ENCODE results near the gene KRT3. TPM values are rescaled to one million over a fixed set of nuclear protein-coding genes. Genes with fewer than 3 reads are reported as not detected.
A peak's percentile ranks its signal among the peaks of the same experiment; 100 is the strongest.

Gene KRT3
- total RNA-seq (not detected in 2 replicates), polyA plus RNA-seq (not detected in 2 replicates)

DNA sequence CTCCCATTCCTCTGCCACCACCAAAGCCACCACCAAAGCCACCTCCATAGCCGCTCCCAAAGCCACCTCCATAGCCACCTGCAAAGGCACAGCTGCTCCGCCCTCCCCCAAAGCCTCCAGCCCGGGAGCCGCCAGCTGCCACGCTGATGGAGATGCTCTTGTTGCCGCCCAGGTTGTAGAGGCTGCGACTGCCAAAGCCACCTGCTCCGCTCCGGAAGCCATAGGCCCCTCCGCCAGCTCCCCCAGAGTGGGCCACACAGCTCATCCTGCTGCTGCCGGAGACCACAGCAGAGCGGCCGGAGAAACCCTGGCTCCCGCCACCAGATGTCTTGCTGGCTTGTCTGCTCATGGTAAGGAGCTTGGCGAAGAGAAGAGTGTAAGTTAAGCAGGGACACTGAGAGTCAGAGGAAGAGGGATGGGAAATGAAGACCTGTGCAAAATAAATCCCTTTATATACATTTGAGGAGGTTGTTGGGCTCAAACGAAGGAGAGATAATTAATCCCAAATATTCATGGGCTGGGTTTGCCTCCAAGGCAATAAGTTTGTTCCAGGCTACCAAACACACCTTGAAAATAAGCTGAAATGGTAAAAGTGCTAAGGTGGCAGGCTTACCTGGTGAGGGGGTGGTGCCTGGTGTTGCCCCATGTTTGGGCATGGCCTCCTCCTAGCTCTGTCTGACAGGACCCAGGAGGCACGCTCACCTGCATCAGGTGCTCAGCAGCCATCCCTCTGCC, at the start of gene KRT3:
Gene KRT3, minus strand, starts transcription at position 424 of the 735 bp plus-strand sequence. Its CDS starts 75 bp downstream, at position 349.
- Histone ChIP-seq H3K4me3 (no peak within 1 kb of the TSS), H3K27ac (no peak within 1 kb of the TSS), H3K9me3 (ENCODE audit: low read depth) (no peaks in the 10 kb centered on the region), H3K4me1 (ENCODE audit: low read depth) (no peaks in the 10 kb centered on the region), H3K27me3 (peaks cover 18% of the 10 kb centered on the region), H3K36me3 (no peaks in the 10 kb centered on the region)
- no peak for DNase-seq (ENCODE audit: low read depth in 1 of 2, low spot score in 1 of 2)
- TF ChIP-seq, protein P1, sequence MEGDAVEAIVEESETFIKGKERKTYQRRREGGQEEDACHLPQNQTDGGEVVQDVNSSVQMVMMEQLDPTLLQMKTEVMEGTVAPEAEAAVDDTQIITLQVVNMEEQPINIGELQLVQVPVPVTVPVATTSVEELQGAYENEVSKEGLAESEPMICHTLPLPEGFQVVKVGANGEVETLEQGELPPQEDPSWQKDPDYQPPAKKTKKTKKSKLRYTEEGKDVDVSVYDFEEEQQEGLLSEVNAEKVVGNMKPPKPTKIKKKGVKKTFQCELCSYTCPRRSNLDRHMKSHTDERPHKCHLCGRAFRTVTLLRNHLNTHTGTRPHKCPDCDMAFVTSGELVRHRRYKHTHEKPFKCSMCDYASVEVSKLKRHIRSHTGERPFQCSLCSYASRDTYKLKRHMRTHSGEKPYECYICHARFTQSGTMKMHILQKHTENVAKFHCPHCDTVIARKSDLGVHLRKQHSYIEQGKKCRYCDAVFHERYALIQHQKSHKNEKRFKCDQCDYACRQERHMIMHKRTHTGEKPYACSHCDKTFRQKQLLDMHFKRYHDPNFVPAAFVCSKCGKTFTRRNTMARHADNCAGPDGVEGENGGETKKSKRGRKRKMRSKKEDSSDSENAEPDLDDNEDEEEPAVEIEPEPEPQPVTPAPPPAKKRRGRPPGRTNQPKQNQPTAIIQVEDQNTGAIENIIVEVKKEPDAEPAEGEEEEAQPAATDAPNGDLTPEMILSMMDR (IDR thresholded peaks at IDR 0.05; ENCODE audit: low read depth, low read length) = no peak

DNA sequence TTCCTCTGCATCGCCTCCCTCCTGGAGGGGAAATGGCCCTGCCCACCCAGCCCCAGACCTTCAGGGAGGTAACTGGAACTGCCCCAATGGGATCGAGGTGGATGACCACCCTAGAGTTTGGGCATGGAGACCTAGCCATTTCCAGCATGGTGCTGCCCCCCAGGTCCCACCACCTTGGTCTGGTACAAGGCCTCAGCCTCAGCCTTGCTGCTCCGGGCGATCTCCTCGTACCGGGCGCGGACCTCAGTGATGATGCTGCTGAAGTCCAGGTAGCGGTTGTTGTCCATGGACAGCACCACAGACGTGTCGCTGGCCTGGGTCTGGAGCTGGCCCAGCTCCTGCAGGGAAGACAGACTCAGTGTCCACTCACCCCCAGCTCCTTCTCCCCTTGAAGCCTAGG, 48.5 kb upstream of the KRT3 start:
- Histone ChIP-seq H3K9me3 (ENCODE audit: low read depth) (no peaks in the 10 kb centered on the region), H3K4me1 (ENCODE audit: low read depth) (no peaks in the 10 kb centered on the region), H3K36me3 (no peaks in the 10 kb centered on the region), H3K27ac (no peak overlapping the region), H3K4me3 (no peak overlapping the region), H3K27me3 (peaks cover 15% of the 10 kb centered on the region)
- DNase-seq (ENCODE audit: low read depth in 1 of 2, low spot score in 1 of 2) = no peak
- TF ChIP-seq, protein P1 (IDR thresholded peaks at IDR 0.05; ENCODE audit: low read depth, low read length) = no peak

DNA sequence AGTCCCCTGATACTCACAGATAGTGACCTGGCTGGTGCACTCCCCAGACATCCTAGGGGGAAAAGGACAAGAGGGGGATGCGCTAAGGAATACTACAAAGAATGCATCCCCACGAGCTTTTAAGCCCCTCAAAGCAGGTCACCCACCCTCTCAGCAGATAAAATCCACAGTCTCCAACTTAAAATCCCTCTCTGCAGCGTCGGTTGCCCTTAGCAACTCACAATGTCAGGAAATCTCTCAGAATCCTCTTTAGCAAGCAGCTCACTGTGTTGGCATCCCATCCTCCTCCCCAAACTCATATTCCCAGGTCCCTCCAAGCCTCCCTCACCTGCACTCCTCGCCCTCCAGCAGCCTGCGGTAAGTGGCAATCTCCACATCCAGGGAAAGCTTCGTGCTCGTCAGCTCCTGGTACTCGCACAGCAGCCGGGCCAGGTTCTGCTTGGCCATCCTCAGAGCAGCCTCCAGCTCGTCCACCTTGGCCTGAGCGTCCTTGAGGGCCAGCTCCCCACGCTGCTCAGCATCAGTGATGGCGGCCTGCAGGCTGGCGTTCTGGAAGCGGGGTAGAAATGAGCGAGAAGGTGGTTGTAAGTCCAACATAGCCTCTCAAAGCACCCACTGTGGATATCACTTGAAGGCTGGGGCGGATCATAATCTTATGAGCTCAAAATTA, 43.7 kb upstream of the KRT3 start:
- no peak for DNase-seq (ENCODE audit: low read depth in 1 of 2, low spot score in 1 of 2)
- TF ChIP-seq, protein P1 (IDR thresholded peaks at IDR 0.05; ENCODE audit: low read depth, low read length) = no peak
- H3K27me3 ChIP-seq = peaks cover 23% of the 10 kb centered on the region

GRCh38 chr12:52838609-52839435, 42.9 kb upstream of the KRT3 start:
- no peaks in the 10 kb centered on the region for H3K4me1 ChIP-seq (ENCODE audit: low read depth)
- no peak for DNase-seq (ENCODE audit: low read depth in 1 of 2, low spot score in 1 of 2)
- H3K36me3 ChIP-seq = no peaks in the 10 kb centered on the region
- H3K4me3 ChIP-seq = no peak overlapping the region
- peaks cover 23% of the 10 kb centered on the region for H3K27me3 ChIP-seq
- TF ChIP-seq, protein P1 (IDR thresholded peaks at IDR 0.05; ENCODE audit: low read depth, low read length) = no peak
- H3K27ac ChIP-seq = no peak overlapping the region
- no peaks in the 10 kb centered on the region for H3K9me3 ChIP-seq (ENCODE audit: low read depth)

More for the DNA sequence above, 43.7 kb upstream of the KRT3 start:
- H3K4me1 ChIP-seq (ENCODE audit: low read depth) = no peaks in the 10 kb centered on the region
- H3K4me3 ChIP-seq = no peak overlapping the region
- H3K27ac ChIP-seq = no peak overlapping the region
- H3K9me3 ChIP-seq (ENCODE audit: low read depth) = no peaks in the 10 kb centered on the region
- no peaks in the 10 kb centered on the region for H3K36me3 ChIP-seq

DNA sequence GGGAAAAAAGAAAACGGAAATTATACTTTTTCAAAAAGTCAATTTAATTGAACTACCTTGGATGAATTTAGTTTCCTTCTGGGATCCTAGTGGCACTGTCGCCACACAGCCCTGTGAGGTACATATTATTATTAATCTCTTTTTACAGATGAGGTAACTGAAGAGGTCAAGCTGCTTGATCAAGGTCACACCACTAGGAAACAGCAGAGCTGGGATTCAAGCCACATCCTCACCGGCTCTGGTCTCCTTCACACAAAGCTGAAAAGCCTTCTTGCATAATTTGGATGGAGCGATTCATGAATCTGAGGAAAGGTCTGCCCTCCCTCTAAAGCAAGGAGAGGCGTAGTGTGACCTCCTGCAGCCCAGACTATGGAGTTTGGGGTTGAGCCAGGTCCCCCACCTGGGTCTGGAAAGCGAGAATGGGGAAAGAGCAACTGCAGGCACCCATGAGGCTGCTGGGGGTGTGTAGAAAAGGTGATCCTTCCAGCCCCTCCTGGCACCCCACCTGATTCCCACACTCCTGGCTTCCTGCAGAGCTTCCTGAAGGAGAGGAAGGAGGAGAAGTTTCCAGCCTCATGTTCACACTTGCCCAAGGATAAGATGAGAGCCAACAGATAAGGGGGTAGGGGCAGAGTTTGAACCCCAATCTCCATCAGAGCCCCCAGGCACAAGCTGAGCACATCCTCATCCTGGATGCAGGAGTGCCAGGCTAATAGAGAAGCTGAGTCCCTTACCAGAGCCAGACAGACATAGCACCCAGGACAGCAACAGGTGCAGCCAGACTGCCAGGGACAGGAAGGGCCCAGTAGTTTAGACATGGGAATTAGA, 42.1 kb upstream of the KRT3 start:
- Histone ChIP-seq H3K36me3 (no peaks in the 10 kb centered on the region), H3K4me3 (no peak overlapping the region), H3K4me1 (ENCODE audit: low read depth) (no peaks in the 10 kb centered on the region), H3K9me3 (ENCODE audit: low read depth) (no peaks in the 10 kb centered on the region), H3K27ac (no peak overlapping the region), H3K27me3 (peaks cover 23% of the 10 kb centered on the region)
- TF ChIP-seq, protein P1 (IDR thresholded peaks at IDR 0.05; ENCODE audit: low read depth, low read length) = no peak
- DNase-seq (ENCODE audit: low read depth in 1 of 2, low spot score in 1 of 2) = peak in 1 of 2 donors; percentile 46
